SIG-M5 treated with dmso at 0.1 percent for 504 hours (cell line): ENCODE results near the gene LRRC23.
"Not testable (repeated sequence)": the region's sequence is repeated elsewhere in the genome, so short reads cannot be mapped to it uniquely, and the experiment has no call there.

Experiments used
- DNase-seq: peaks from one replicate; lab custom pipeline; 2025; ENCODE audit not compliant: unreplicated experiment; lab: John Stamatoyannopoulos, UW

Gene LRRC23

GRCh38 chr12:6904280-6905276 is at the start of gene LRRC23:
TSS of gene LRRC23 (plus strand) at chr12:6904822. CDS start at chr12:6905634, 812 bp downstream.
- peak; percentile 97 for DNase-seq

- no peak for DNase-seq
Measured at GRCh38 chr12:6855322-6855721, 49.3 kb upstream of the LRRC23 start.

- no peak for DNase-seq
Measured at GRCh38 chr12:6858799-6859198, 45.8 kb upstream of the LRRC23 start.

- DNase-seq: no peak
Measured at GRCh38 chr12:6860116-6860515, 44.5 kb upstream of the LRRC23 start.

GRCh38 chr12:6860942-6861341 is 43.7 kb upstream of the LRRC23 start:
- no peak for DNase-seq

- DNase-seq: no peak
Measured at GRCh38 chr12:6861391-6861790, 43.2 kb upstream of the LRRC23 start.

- DNase-seq: no peak
Measured at GRCh38 chr12:6863033-6863432, 41.6 kb upstream of the LRRC23 start.

GRCh38 chr12:6863586-6864321 is 40.9 kb upstream of the LRRC23 start:
- DNase-seq: no peak

GRCh38 chr12:6865307-6865706 is 39.3 kb upstream of the LRRC23 start:
- DNase-seq: not testable (repeated sequence)

GRCh38 chr12:6866163-6866919 is 38.3 kb upstream of the LRRC23 start:
- DNase-seq: no peak

GRCh38 chr12:6866920-6867412 is 37.7 kb upstream of the LRRC23 start:
- peak; percentile 64 for DNase-seq

GRCh38 chr12:6867413-6868210 is 37.0 kb upstream of the LRRC23 start, which contains the start of gene TPI1:
TSS of gene TPI1 (plus strand) at chr12:6867531. CDS start at chr12:6867567, 36 bp downstream.
- DNase-seq: peak; percentile 46

- DNase-seq: peak; percentile 41
Measured at GRCh38 chr12:6868211-6869048, 36.2 kb upstream of the LRRC23 start.

GRCh38 chr12:6869049-6870021 is 35.3 kb upstream of the LRRC23 start:
- peak; percentile 78 for DNase-seq

- not testable (repeated sequence) for DNase-seq
Measured at GRCh38 chr12:6870304-6870703, 34.3 kb upstream of the LRRC23 start.

- DNase-seq: peak; percentile 49
Measured at GRCh38 chr12:6871052-6871957, 33.3 kb upstream of the LRRC23 start.
